GOT3 (cell line): Measurements from ENCODE around the gene FAM200B.

Experiments
- DNase-seq: peaks from one replicate; lab custom pipeline; 2025; ENCODE audit warnings: mixed read lengths; lab: John Stamatoyannopoulos, UW

FAM200B gene

GRCh38 chr4:15668566-15669435, 12.8 kb upstream of the FAM200B start:
- no peak for DNase-seq

- no peak for DNase-seq
Observed at GRCh38 chr4:15670576-15670975, 11.1 kb upstream of the FAM200B start.

- no peak for DNase-seq
Observed at GRCh38 chr4:15672101-15672500, 9.5 kb upstream of the FAM200B start.

GRCh38 chr4:15673337-15673736, 8.3 kb upstream of the FAM200B start:
- no peak for DNase-seq

- no peak for DNase-seq
Observed at GRCh38 chr4:15674046-15674445, 7.6 kb upstream of the FAM200B start.

GRCh38 chr4:15674926-15675325, 6.7 kb upstream of the FAM200B start:
- DNase-seq = no peak

- DNase-seq = no peak
Observed at GRCh38 chr4:15675356-15675755, 6.3 kb upstream of the FAM200B start.

GRCh38 chr4:15676039-15676438, 5.6 kb upstream of the FAM200B start:
- DNase-seq = no peak

GRCh38 chr4:15676899-15677298, 4.7 kb upstream of the FAM200B start:
- no peak for DNase-seq

- DNase-seq = no peak
Observed at GRCh38 chr4:15677507-15677988, 4.1 kb upstream of the FAM200B start.

GRCh38 chr4:15681067-15681371, 608 bp upstream of the FAM200B start:
- DNase-seq = no peak

- no peak for DNase-seq
Observed at GRCh38 chr4:15682242-15683142, 865 bp downstream of the FAM200B start.

- DNase-seq = no peak
Observed at GRCh38 chr4:15683143-15683495, 1.5 kb downstream of the FAM200B start.

- no peak for DNase-seq
Observed at GRCh38 chr4:15684498-15684897, 2.9 kb downstream of the FAM200B start.

GRCh38 chr4:15688051-15688450, 6.4 kb downstream of the FAM200B start:
- DNase-seq = no peak

- no peak for DNase-seq
Observed at GRCh38 chr4:15689540-15689939, 7.9 kb downstream of the FAM200B start.

GRCh38 chr4:15690020-15690809, 8.6 kb downstream of the FAM200B start:
- DNase-seq = no peak

GRCh38 chr4:15691346-15692135, 9.9 kb downstream of the FAM200B start:
- DNase-seq = no peak

- no peak for DNase-seq
Observed at GRCh38 chr4:15692602-15693001, 11.0 kb downstream of the FAM200B start.

- no peak for DNase-seq
Observed at GRCh38 chr4:15694431-15694830, 12.8 kb downstream of the FAM200B start.

GRCh38 chr4:15695240-15695699, 13.6 kb downstream of the FAM200B start:
- DNase-seq = no peak
